GM13976 (cell line): ENCODE measurements around the gene ANKRD27.
"Not testable (repeated sequence)": the region's sequence is repeated elsewhere in the genome, so short reads cannot be mapped to it uniquely, and the experiment has no call there.

Source experiments
- DNase-seq: peaks from one replicate; pipeline ENCODE4 v3.0.0; 2012; ENCODE audit warnings: low spot score
- in situ Hi-C: fragments of 300-500 bp; cut with MboI; formaldehyde crosslinking; loops from one replicate; pipeline ENCODE4 v1.12.0; 2022; ENCODE audit warnings: low sequenced_read_pairs, mixed read lengths, inconsistent platforms; ENCODE audit not compliant: unreplicated experiment
- TF ChIP-seq, protein P1 (sequence below): IDR thresholded peaks from 2 replicates; pipeline ENCODE4 v1.5.1; 2012; ENCODE audit warnings: borderline replicate concordance, mild to moderate bottlenecking; ENCODE audit not compliant: insufficient read depth; ENCODE audit errors: extremely low read depth, missing control alignments, control extremely low read depth

Gene ANKRD27

DNA sequence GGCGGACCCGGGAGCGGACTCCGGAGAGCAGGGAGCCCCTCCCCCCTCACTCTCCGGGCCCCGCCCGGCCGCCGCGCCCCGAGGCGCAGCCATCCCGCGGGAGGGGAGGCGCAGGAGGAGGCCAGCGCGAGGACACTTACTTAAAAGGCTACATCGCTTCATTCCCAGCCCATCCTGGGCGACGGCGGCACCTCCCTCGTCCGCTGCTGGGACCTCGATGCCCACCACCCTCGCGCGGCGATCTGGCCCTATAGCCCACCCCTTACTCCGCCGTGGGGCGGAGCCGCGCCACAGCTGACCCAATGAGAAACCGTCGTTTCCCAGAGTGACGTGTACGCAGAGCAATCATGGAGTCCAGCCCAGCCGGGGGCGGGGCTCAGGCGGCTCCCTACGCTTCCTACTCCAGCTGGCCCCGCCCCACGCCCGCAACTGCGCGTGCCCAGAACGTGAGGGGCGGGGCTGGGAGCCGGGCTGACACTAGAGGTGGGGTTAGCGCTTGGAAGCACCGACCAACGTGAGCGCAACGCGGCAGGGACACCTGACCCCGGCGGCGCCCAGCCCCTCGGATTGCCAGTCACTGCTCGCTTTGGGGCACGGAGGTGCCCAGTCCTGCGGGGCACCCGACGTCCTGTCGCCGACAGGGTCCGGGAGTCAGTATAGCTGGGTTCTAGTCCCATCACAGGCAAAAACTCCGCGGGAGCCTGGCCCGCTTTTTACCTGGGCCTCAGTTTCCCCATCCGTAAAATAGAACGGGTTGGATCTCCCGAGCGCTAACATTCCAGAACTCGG lies at the start of gene ANKRD27:
TSS of gene ANKRD27 (minus strand) at position 250 of the 789 bp plus-strand sequence. CDS start 16,165 bp downstream, outside the sequence.
- in situ Hi-C loops, result no loop called here
- DNase-seq, result peak; percentile 99
- TF ChIP-seq, protein P1, sequence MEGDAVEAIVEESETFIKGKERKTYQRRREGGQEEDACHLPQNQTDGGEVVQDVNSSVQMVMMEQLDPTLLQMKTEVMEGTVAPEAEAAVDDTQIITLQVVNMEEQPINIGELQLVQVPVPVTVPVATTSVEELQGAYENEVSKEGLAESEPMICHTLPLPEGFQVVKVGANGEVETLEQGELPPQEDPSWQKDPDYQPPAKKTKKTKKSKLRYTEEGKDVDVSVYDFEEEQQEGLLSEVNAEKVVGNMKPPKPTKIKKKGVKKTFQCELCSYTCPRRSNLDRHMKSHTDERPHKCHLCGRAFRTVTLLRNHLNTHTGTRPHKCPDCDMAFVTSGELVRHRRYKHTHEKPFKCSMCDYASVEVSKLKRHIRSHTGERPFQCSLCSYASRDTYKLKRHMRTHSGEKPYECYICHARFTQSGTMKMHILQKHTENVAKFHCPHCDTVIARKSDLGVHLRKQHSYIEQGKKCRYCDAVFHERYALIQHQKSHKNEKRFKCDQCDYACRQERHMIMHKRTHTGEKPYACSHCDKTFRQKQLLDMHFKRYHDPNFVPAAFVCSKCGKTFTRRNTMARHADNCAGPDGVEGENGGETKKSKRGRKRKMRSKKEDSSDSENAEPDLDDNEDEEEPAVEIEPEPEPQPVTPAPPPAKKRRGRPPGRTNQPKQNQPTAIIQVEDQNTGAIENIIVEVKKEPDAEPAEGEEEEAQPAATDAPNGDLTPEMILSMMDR, result no peak

DNA sequence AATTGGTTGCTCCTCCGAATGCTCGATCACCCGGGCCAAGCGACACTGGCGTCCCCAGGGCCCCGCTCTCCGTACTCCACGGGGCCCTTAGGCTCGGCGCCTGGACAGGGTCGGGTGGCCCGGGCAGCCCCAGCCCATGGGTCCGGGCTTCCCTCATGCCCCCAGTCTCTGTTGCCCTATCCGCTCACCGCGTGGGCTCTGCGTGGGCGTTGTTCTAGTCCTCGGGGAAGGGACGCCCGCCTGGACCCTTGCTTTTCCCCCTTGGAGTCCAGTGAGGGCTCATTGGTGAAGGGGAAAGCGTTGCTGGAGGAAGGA lies 45.9 kb upstream of the ANKRD27 start:
- DNase-seq, result no peak
- TF ChIP-seq, protein P1, result no peak
- in situ Hi-C loops, result no loop called here

DNA sequence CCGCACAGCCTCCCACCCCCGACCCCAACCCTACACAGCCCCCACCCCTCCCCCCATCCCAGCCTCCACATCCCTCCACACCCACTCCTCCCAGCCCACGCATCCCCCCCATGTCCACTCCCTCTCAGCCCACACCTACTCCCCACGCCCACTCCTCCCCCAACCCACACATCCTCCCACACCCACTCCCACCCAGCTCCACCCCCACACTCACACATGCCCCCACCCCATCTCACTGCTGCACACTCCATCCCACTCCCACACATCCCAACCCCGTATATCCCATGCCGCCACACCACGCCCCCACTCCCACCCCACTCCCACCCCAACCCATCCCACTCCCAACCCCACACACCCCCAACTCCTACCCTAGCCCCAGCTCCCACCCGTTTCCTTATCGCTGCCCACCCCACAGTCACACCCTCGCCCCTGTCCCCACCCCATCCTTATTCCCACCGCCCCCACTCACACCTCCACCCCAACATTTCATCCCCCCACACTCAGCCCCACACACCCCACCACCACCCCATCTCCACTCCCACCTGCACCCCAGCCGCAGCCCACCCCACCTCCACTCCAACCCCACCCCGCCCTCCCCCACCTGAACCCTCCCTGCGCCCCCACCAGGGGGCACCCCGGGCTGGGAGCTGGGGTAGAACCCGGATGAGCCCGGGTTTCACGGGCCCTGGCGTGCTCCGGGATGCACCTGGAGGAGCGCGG lies 45.4 kb upstream of the ANKRD27 start:
- no peak for DNase-seq
- TF ChIP-seq, protein P1, result no peak
- in situ Hi-C loops, result no loop called here

DNA sequence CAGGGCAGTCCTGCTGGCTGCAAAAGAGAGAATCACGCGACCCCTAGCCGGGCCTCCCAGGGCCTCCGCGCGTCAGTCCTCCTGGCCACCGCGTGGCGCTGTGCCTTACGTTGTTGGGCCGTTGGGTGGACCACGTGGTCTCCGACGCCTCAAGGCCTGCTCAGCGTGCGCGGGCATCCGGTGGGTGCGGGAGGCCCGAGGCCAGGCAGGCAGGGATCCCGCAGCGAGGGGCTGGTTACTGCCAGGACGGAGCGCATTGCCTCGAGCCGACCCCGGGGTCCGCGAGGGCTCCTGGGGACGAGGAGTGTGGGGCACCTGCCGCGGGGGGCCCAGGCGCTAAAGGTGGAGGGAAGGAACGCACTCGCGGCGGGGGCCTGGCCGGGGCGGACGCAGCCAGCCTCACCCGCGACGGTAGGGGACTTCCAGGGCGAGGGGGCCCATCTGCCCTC lies 44.7 kb upstream of the ANKRD27 start, which contains the start of gene TDRD12:
TSS of gene TDRD12 (plus strand) at position 157 of the 449 bp plus-strand sequence. CDS start 306 bp downstream, outside the sequence.
- DNase-seq, result no peak
- in situ Hi-C loops, result no loop called here
- TF ChIP-seq, protein P1, result no peak

DNA sequence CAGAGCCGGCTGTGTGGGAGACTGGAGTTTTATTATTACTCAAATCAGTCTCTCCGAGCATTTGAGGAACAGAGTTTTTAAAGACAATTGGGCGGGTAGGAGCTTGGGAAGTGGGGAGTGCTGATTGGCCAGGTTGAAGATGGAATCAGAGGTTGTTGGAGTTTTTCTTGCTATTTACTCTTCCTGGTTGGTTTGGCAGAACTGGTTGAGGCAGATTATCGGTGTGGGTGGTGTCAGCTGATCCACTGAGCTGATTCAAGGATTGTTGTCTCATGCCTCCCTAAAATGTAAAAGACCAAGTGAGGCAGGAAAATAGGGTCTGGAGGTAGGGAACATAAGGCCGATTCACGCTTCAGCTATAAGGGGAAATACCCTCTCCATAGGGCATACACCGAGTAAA lies 43.3 kb upstream of the ANKRD27 start:
- TF ChIP-seq, protein P1, result no peak
- in situ Hi-C loops, result no loop called here
- DNase-seq, result no peak

DNA sequence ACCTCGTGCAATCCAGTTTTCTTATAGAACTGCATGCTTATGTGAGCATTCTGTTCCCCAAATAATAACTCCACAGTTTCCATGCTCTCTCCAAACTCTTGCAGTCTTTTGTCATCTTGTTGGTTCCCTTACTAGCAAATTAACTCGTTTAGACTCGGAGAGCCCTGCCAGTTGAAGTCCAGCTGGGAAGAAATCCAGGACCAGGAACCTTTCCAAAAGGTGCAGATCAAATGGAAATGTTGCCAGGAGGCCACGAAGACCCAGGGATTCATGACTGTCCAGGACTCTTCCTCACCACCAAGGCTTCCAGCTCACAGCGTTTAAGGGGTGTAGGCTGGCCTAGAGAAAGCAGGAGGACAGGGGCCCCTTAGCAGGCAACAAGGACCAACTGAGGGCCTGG lies 42.5 kb upstream of the ANKRD27 start:
- in situ Hi-C loops, result no loop called here
- TF ChIP-seq, protein P1, result no peak
- DNase-seq, result no peak

DNA sequence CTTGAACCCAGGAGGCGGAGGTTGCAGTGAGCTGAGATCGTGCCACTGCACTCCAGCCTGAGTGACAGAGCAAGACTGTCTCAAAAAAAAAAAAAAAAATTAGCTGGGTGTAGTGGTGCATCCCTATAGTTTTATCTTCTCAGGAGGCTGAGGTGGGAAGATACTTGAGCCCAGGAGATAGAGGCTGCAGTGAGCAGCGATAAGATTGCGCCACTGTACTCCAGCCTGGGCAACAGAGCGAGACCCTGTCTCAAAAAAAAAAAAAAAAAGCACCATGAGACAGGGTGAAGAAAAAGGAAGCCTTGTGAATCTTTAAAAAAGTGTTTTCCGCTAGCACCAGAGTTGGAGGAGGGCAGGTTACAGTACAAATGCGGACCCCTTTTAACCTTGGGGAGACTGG lies 41.2 kb upstream of the ANKRD27 start:
- DNase-seq, in situ Hi-C loops: not testable (repeated sequence)
